Endothelial cell of umbilical vein (primary cell): Measurements from ENCODE around the gene LPAR1.

Source experiments
- CTCF ChIP-seq, 2 donors: IDR thresholded peaks; 1 replicate in 1 of 2; 2 replicates in 1 of 2; pipeline ENCODE4 v1.5.1; 2011; ENCODE audit warnings: low read length in 2 of 2, mild to moderate bottlenecking in 2 of 2, moderate library complexity in 2 of 2, control low read depth in 1 of 2, inconsistent platforms in 1 of 2, low read depth in 1 of 2; ENCODE audit not compliant: insufficient read depth in 1 of 2; ENCODE audit errors: extremely low read depth in 1 of 2
- EZH2 ChIP-seq: IDR thresholded peaks from 2 replicates; pipeline ENCODE4 v1.6.1; 2012; ENCODE audit warnings: borderline replicate concordance, low read depth, mild to moderate bottlenecking, moderate library complexity, low read length, inconsistent platforms; ENCODE audit not compliant: severe bottlenecking
- FOS ChIP-seq: IDR thresholded peaks from 2 replicates; pipeline ENCODE4 v1.6.1; 2011; ENCODE audit warnings: mild to moderate bottlenecking, low read length, moderate library complexity, borderline replicate concordance; ENCODE audit not compliant: insufficient read depth
- GATA2 ChIP-seq: IDR thresholded peaks from 2 replicates; pipeline ENCODE4 v1.7.0; 2011; ENCODE audit warnings: low read depth, mild to moderate bottlenecking, moderate library complexity, mixed read lengths, low read length; ENCODE audit not compliant: insufficient read length, insufficient read depth
- MAX ChIP-seq: IDR thresholded peaks from 2 replicates; pipeline ENCODE4 v1.6.1; 2011; ENCODE audit not compliant: insufficient read depth, insufficient read length
- MYC ChIP-seq: IDR thresholded peaks from one replicate; pipeline ENCODE4 v1.6.1; 2011; ENCODE audit warnings: mild to moderate bottlenecking, low read depth, low read length
- POLR2AphosphoS5 ChIP-seq: IDR thresholded peaks from 2 replicates; pipeline ENCODE4 v1.6.1; 2012; ENCODE audit warnings: low read depth, mild to moderate bottlenecking, control low read depth, low read length, moderate library complexity; ENCODE audit not compliant: insufficient read depth

GRCh38 chr9:110912419-110913291 is 125.6 kb downstream of the LPAR1 start:
- TF ChIP-seq CTCF (IDR thresholded peaks at IDR 0.05; ENCODE audit: extremely low read depth in 1 of 2, insufficient read depth in 1 of 2, low read depth in 1 of 2, low read length in 2 of 2) = no peak
- no peak for TF ChIP-seq GATA2
- no peak for TF ChIP-seq FOS
- TF ChIP-seq EZH2 = no peak
- no peak for TF ChIP-seq MAX
- TF ChIP-seq MYC = no peak
- no peak for TF ChIP-seq POLR2AphosphoS5
